Pons (tissue), 1 donor: ENCODE measurements around the gene NHERF1.

Experiments
- DNase-seq: peaks from one replicate; pipeline ENCODE4 v3.0.0-alpha.2; 2016; ENCODE audit warnings: low spot score

The NHERF1 gene

DNA sequence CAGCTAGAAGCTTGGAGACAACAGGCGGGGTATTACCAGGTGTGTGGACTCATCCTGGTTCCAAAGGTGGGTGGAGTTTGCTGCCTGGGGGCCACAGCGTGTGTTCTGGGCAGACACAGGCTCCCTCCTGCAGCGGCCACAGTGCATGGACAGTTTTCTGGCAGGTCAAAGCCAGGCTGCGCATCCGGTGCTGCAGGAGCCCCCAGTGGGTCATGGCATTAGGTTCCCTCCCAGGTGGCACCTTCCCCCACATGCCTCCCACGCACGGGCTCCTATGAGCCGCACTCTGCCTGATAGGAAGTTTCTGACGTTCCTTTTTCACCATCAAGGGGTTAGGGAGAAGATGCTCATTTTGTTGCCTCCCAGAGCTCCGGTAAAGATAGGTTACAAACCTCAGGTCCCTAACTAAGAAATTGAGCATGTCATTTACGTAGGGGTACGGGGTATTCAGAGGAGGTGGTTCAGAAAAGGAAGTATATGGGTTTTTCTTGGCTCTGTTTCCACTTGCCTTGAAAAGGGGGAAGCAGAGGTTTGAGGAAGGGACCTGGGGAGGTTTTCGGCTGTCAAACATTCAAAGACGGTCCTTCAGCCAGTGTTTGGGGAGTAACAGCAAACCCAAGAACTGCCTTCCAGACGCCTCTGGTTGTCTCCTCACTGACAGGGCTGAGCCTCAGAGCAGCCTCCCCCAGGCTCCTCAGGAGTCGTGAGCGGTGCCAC is 60.4 kb downstream of the NHERF1 start:
- no peak for DNase-seq

- DNase-seq: peak; percentile 70
Observed at GRCh38 chr17:74810699-74811485, 62.5 kb downstream of the NHERF1 start.

DNA sequence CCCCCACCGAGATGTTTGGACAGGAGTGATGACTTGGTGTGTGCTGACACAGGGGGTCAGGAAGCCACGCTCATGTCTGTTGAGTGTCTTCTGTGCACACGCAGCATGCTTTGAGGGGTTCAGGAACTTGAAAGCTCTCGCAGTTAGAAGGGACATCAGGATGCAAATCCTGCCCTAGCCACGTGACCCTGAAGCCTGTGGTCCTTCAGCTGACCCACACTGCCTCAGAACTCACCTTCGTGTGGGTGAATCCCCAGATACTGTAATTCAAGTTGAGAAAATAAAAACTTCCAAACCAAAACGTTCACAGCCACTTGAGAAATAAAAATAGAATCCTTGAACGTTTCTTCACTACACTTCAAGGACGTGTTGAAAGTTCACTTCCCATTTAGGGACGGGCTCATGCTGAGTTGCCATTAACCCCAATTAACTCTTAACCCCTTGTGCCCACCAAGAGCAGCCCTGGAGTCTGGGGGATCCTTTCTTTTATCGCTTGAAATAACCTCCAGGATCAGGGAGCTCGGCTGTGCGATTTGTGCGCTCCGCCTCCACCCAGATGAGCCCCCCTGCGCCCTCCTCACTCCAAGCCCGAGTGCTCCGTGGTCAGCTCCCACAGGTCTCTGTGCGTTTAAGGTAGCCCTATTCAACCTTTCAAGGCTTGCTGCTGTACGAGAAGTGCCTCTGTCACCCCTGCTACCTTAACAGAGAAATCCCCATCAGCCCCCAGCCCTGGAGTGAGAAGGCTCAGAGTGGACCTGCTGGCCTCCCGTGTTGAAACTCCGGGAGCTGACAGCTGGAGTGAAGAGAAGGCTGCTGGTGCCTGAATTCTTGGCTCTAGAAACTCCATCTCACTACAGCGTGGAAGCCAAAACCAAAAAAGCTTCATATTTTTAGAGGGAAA is 63.9 kb downstream of the NHERF1 start:
- no peak for DNase-seq

- DNase-seq: no peak
Observed at GRCh38 chr17:74814453-74814852, 66.0 kb downstream of the NHERF1 start.

- no peak for DNase-seq
Observed at GRCh38 chr17:74815067-74815466, 66.6 kb downstream of the NHERF1 start.

DNA sequence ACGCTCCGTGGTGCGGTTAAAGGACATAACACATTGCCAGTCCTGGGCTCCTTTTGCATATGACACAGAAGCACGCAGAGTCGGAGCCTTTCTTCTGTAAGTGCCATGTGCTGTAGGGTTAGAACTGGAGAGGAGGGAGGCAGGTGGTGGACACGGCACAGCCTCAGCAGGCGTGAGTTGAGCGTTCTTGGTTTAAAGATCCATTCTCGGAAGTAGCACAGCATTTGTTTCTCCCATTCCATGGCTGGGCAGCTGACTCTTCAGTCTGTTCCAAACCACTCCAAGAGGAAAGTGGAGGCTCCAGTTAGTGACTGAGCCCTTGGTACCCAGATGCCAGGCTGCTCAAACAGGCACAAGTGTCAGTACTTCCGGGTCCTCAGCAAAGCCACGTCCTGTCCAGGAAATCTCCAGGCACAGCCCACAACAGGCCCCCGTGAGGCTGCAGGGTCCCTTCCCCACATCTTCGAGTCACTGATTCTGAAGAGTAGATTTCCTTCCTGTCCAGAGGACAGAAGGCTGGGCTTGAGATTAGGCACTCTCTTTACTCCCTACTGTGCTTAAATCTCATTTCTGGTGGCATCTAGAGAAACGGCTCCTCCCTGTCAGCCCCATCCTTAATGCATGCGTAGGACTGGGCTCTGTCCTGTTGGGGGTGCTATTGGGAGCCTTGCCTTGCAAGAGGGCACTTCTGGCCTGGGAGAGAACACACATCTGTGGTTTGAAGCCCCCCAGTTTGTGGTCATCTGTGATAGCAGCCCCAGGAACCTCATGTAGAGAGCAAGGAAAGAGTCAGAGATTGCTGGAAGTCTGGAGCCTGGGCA is 67.3 kb downstream of the NHERF1 start:
- no peak for DNase-seq

- no peak for DNase-seq
Observed at GRCh38 chr17:74816905-74817620, 68.6 kb downstream of the NHERF1 start.

DNA sequence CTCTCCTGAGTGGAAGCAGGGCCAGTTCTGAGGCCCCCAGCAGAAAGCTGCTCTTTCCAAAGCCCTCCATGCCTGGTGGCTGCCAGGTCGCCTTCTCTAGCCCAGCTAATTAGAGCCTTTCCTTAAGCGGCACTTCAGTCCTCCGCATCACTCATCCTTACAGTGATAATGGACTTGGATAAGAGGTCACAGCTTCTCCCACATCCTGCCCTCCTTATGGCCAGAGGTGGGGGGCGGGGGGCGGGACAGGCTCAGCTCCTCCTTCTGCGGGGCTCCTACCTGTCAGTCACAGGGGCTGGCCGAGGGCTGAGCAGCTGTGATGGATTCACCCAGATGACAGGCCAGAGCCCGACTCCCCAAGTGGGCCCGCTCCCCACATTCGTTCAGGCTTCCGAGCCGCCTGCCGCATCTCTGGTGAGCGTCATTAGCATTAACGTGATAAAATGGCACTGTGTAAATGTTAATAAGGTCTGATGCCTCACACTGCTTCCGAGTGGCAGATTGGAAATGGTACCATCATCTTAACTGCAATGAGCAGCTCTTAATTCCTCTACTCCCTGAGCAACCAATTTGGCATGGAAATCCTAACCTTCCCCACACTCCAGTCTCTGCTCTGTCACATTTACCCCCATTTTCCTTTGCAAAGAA is 70.0 kb downstream of the NHERF1 start:
- no peak for DNase-seq
